ENCODE results near the gene CELA3A.

DNA sequence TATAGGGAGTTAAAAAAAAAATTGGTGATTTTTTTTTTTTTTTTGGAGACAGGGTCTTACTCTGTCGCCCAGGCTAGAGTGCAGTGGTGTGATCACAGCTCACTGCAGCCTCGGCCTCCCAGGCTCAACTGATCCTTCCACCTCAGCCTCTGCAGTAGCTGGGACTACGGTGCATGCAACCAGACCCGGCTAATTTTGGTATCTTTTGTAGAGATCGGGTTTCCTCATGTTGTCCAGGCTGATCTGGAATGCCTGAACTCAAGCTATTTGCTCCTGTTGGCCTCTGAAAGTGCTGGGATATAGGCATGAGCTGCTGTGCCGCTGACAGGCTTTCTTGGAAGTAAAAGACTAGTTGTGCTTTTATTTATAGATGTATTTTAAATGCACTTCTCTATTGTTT is 54.0 kb downstream of the CELA3A start:
- TF ChIP-seq CTCF (optimal IDR thresholded peaks at IDR 0.05 in 1 of 3, IDR thresholded peaks at IDR 0.05 in 1 of 3, conservative IDR thresholded peaks at IDR 0.05 in 1 of 3; ENCODE audit: extremely low read depth in 1 of 3, insufficient read depth in 2 of 3, low read length in 3 of 3) (no peak), EZH2 (IDR thresholded peaks at IDR 0.05; ENCODE audit: low read length) (no peak)

Data from keratinocyte (primary cell).